ENCODE results near the gene CREBBP.

CREBBP gene

GRCh38 chr16:3797904-3798811, 82.4 kb downstream of the CREBBP start:
- peak; percentile 13 for DNase-seq (ENCODE audit: low read depth)

- DNase-seq (ENCODE audit: low read depth): peak; percentile 40
Observed at GRCh38 chr16:3797473-3797872, 83.0 kb downstream of the CREBBP start.

- no peak for DNase-seq (ENCODE audit: low read depth)
Observed at GRCh38 chr16:3793161-3793576, 87.3 kb downstream of the CREBBP start.

- DNase-seq (ENCODE audit: low read depth): no peak
Observed at GRCh38 chr16:3792472-3793012, 88.0 kb downstream of the CREBBP start.

- no peak for DNase-seq (ENCODE audit: low read depth)
Observed at GRCh38 chr16:3791701-3792100, 88.8 kb downstream of the CREBBP start.

- DNase-seq (ENCODE audit: low read depth): no peak
Observed at GRCh38 chr16:3789375-3790099, 91.0 kb downstream of the CREBBP start.

- DNase-seq (ENCODE audit: low read depth): no peak
Observed at GRCh38 chr16:3788711-3789374, 91.7 kb downstream of the CREBBP start.

- DNase-seq (ENCODE audit: low read depth): no peak
Observed at GRCh38 chr16:3787924-3788661, 92.4 kb downstream of the CREBBP start.

GRCh38 chr16:3785413-3785812, 95.1 kb downstream of the CREBBP start:
- DNase-seq (ENCODE audit: low read depth): no peak

- DNase-seq (ENCODE audit: low read depth): no peak
Observed at GRCh38 chr16:3783516-3783915, 97.0 kb downstream of the CREBBP start.

- no peak for DNase-seq (ENCODE audit: low read depth)
Observed at GRCh38 chr16:3782566-3782965, 97.9 kb downstream of the CREBBP start.

GRCh38 chr16:3781421-3781820, 99.1 kb downstream of the CREBBP start:
- no peak for DNase-seq (ENCODE audit: low read depth)

GRCh38 chr16:3780570-3780969, 99.9 kb downstream of the CREBBP start:
- peak; percentile 13 for DNase-seq (ENCODE audit: low read depth)

- no peak for DNase-seq (ENCODE audit: low read depth)
Observed at GRCh38 chr16:3776316-3776715, 104.2 kb downstream of the CREBBP start.

- no peak for DNase-seq (ENCODE audit: low read depth)
Observed at GRCh38 chr16:3774819-3775218, 105.7 kb downstream of the CREBBP start.

GRCh38 chr16:3774156-3774767, 106.3 kb downstream of the CREBBP start:
- DNase-seq (ENCODE audit: low read depth): no peak

- no peak for DNase-seq (ENCODE audit: low read depth)
Observed at GRCh38 chr16:3773663-3774062, 106.8 kb downstream of the CREBBP start.

- DNase-seq (ENCODE audit: low read depth): peak; percentile 64
Observed at GRCh38 chr16:3771513-3771912, 109.0 kb downstream of the CREBBP start.

- DNase-seq (ENCODE audit: low read depth): no peak
Observed at GRCh38 chr16:3770530-3770929, 110.0 kb downstream of the CREBBP start.

GRCh38 chr16:3769942-3770341, 110.6 kb downstream of the CREBBP start:
- DNase-seq (ENCODE audit: low read depth): no peak

GRCh38 chr16:3769013-3769412, 111.5 kb downstream of the CREBBP start:
- DNase-seq (ENCODE audit: low read depth): no peak
